Right ventricle myocardium superior (tissue), 1 donor: ENCODE measurements around the gene CAPN15. TPM values are rescaled to one million over a fixed set of nuclear protein-coding genes. Genes with fewer than 3 reads are reported as not detected.

Experiments
- ATAC-seq: fragments of 200-7000 bp; cut with Tn5 transposase; one replicate; pipeline ENCODE4 v1.9.1; 2020; ENCODE audit warnings: mild to moderate bottlenecking; ENCODE audit not compliant: poor library complexity
- DNase-seq: peaks from one replicate; pipeline ENCODE4 v3.0.0-alpha.2; 2020
- intact Hi-C: fragments of 100-400 bp; cut with DNase I; formaldehyde crosslinking; loops from one replicate; pipeline ENCODE4 v1.11.2; 2022
- total RNA-seq: library from RNA; stranded (reverse); fragmentation: NEBNext Ultra II Directional; extraction: Animal tissue kit (Norgen Biotek cat#: 25700); gene quantifications from one replicate; pipeline ENCODE4 v1.2.1, GENCODE V29; 2021
- donor health status: DM: no; HTN: yes; CAD: no; lungs with severe emphysema.

The CAPN15 gene
- total RNA-seq, 1 donor from 2014 or later, result 17.7 TPM

- ATAC-seq (no peak), DNase-seq (no peak)
- intact Hi-C loops, result loop anchor here (10.0 kb wide), 1 partner anchor 97 kb away; the partner anchor contains the start of gene RAB11FIP3
Measured at GRCh38 chr16:521381-522210, 5.9 kb upstream of the CAPN15 start.

- intact Hi-C loops, result loop anchor here (10.0 kb wide), 1 partner anchor 98 kb away; the partner anchor contains the start of gene RAB11FIP3
- no peak for DNase-seq
- no peak for ATAC-seq
Measured at GRCh38 chr16:522320-523096, 5.0 kb upstream of the CAPN15 start.

GRCh38 chr16:523097-523741 is 4.3 kb upstream of the CAPN15 start:
- DNase-seq, result no peak
- no peak for ATAC-seq
- intact Hi-C loops, result loop anchor here (10.0 kb wide), 1 partner anchor 98 kb away; the partner anchor contains the start of gene RAB11FIP3

GRCh38 chr16:524274-525040 is 3.1 kb upstream of the CAPN15 start:
- no peak for DNase-seq
- no peak for ATAC-seq
- intact Hi-C loops, result loop anchor here (10.0 kb wide), 1 partner anchor 100 kb away; the partner anchor contains the start of gene RAB11FIP3

- no peak for DNase-seq
- ATAC-seq, result no peak
- intact Hi-C loops, result loop anchor here (10.0 kb wide), 1 partner anchor 100 kb away; the partner anchor contains the start of gene RAB11FIP3
Measured at GRCh38 chr16:525123-525519, 2.4 kb upstream of the CAPN15 start.

GRCh38 chr16:525520-526180 is 1.9 kb upstream of the CAPN15 start:
- ATAC-seq, result no peak
- intact Hi-C loops, result loop anchor here (10.0 kb wide), 1 partner anchor 101 kb away; the partner anchor contains the start of gene RAB11FIP3

GRCh38 chr16:526181-527014 is 1.1 kb upstream of the CAPN15 start:
- DNase-seq (peak; percentile 76), ATAC-seq (peak; percentile 45)
- intact Hi-C loops, result loop anchor here (10.0 kb wide), 1 partner anchor 102 kb away; the partner anchor contains the start of gene RAB11FIP3

More at GRCh38 chr16:525520-526180, 1.9 kb upstream of the CAPN15 start:
- no peak for DNase-seq

GRCh38 chr16:528111-529011 is 849 bp downstream of the CAPN15 start:
- DNase-seq (peak; percentile 60), ATAC-seq (no peak)
- intact Hi-C loops, result loop anchor here (10.0 kb wide), 1 partner anchor 104 kb away; the partner anchor contains the start of gene RAB11FIP3

GRCh38 chr16:529012-529575 is 1.6 kb downstream of the CAPN15 start:
- ATAC-seq, result no peak
- intact Hi-C loops, result loop anchor here (10.0 kb wide), 1 partner anchor 104 kb away; the partner anchor contains the start of gene RAB11FIP3
- DNase-seq, result no peak

- intact Hi-C loops, result no loop called here
- no peak for DNase-seq
- no peak for ATAC-seq
Measured at GRCh38 chr16:530111-530817, 2.8 kb downstream of the CAPN15 start.

GRCh38 chr16:531494-532125 is 4.1 kb downstream of the CAPN15 start:
- ATAC-seq, result no peak
- DNase-seq, result no peak
- intact Hi-C loops, result no loop called here

- intact Hi-C loops, result no loop called here
Measured at GRCh38 chr16:533391-534123, 6.0 kb downstream of the CAPN15 start.

GRCh38 chr16:534135-534534 is 6.6 kb downstream of the CAPN15 start:
- DNase-seq, result no peak
- intact Hi-C loops, result no loop called here
- no peak for ATAC-seq

More at GRCh38 chr16:533391-534123, 6.0 kb downstream of the CAPN15 start:
- ATAC-seq (peak; percentile 19), DNase-seq (no peak)
